Measurements from ENCODE around the gene TSPAN18.

TSPAN18 gene

DNA sequence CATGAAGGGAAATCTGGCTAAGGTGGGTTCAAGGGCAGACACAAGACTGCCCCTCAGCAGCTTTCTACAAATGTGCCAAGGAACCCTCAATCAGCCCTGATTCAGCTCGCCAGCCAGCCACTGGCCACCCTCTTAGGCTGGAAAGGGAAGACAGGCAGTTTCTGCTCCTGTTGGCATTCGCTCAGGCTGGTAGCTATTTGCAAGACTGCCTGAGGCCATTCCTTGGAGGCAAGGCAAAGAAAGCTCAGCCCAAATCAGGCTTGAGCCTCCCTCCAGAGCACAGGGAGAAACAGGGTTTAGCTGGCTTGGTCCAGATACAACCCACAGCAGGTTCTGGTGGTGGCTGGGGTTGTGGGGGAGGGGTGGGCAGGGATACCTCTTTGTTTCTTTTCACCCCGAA, 204.7 kb downstream of the TSPAN18 start:
- no peak for DNase-seq

DNA sequence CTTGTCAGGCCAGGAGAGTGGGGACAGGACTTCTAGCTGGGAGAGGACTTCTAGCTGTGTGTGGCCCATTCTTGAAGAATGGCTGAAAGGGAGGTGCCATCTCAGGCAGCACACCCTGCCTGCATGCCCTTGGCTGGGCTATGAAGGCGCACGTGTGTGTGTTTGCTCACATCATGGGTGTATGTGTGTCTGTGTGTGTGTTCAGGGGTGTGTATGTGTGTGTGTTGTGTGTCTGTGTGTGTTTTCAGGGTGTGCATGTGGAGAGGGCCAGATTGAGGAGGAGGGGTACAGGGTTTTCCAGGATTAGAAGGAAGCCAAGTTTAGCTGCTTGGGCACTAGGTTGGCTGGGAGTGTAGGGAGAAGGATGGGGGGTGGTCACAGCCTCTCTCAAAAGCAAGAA, 207.3 kb downstream of the TSPAN18 start:
- no peak for DNase-seq

DNA sequence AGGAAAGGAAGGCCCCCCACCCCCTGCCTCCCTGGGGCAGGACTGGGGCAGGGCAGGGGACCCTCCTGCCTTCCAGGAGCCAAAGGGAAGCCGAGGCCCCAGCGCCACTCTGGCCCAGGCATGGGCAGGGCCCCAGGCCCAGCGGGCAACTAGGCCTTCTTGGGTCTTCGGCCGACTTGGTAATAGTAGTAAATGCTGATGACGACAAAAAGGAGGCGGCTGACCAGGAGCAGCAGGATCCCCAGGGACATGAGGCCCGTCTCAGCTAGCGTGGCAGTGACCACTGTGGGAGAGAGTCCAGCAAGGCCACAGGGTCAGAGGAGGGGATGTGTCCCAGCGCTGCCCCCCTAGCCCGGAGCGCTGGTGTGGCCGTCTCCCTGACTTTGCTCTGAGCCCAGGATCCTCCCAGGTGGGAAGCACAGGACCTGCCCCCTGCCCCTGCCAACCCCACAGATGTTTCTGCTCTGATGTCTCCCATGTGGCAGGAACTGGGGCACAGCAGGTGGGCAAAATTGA, 208.0 kb downstream of the TSPAN18 start:
- no peak for DNase-seq

DNA sequence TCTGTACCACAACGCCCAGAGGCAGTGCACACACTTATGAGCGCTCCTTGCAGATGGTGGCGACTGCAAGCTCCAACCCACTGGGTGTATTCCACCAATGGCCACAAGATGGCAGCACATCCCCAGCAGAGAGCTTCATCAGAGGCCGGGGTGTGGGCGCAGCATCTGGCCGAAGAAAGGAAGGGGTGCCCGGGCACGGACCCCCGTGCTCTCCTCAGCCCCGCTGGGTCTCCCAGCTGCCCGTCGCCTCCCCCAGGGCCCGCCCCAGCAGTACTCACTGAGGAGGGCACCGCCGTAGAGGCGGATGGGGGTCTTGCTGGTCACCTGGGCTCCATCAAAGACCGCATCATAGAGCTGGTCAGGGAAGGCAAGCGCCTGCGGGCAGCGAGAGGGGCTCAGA, 209.8 kb downstream of the TSPAN18 start:
- DNase-seq: peak; percentile 59

DNA sequence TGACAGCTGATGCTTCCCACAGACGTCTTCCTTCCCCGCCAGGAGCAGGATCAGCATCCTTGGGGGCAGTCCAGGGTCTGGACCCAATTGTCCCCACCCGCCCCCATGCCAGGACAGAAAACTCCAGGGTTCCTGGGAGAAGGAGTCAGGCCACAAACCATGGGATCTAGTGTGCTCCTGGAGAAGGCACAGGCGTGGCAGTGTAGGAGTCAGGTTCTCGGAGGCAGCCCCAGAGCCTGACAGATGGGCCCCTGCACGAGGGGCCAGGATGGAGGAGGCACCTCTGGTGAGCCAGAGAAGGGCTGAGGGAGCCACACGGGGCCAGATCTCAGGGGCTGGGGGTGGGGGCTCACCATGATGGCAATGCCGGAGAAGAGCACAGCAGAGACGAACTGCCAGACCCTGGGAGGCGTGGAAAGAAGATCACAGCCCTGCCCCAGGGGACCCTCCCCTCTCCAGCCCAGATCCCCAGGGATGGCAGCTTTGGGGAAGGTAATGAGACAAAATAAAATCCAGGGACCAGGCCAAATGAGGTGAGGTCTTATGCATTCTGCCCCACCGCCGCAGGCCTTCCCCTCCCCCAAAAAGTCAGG, 210.3 kb downstream of the TSPAN18 start:
- no peak for DNase-seq

DNA sequence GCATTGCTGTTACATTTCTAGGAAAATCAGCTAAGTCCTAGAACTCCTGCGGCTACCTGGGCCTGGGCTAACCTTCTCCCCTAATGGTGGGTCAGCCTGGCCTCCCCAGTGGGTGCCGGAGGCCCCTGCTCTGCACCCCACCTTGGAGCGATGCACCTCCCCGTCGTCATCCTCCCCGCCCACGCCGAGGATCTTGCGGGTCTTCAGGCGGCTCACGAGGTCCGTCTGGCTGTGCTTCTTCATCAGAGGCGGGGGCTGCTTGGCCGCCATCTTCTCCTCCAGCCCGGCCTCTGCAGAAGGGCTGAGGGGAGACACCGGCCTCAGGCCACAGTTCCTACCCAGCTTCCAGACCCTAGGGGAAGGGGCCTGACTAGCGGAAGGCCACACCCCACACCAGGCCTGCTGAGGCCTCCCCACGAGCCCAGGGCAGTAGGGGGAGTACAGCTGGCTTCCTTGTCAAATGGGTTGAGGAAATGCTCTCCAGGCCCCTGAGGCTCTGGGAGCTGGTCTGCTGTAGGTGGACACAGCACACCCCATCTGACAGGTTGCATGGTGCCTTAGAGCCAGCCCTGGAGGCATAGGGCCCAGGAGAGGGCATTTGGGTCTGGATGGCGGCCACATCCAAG, 211.4 kb downstream of the TSPAN18 start:
- no peak for DNase-seq

DNA sequence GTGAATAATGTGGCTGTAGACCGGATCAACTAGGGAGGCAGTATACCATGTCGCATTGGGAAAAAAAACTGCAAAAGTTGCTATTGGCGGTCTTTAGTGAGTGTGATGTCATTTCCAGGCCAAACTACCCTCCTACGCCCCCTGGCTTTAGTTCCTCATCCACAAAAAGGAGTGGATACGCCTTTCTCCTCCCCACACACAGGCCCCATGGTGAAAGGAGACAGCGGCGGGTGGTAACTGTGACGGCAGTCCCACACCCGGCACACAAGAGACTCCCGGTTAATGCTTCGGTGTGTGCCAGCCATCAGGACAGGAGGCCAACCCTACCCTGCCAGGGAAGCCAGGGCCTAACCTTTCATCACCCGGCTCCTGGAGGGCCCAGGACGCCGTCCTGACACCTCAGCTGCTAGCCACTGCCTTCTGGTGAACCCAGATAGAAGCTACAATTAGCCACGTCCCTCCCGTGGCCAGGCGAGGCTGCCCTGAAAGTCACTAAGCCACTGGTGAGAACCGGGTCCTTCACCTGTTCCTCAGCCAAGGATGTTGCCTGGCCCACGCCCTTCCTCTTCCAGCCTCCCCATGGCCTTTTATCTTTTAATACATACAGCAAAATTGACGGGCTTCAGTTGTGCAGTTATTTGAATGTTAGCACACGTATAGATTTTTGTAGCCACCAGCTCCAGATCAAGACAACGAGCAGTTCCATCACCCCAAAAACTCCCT, 213.1 kb downstream of the TSPAN18 start:
- no peak for DNase-seq

DNA sequence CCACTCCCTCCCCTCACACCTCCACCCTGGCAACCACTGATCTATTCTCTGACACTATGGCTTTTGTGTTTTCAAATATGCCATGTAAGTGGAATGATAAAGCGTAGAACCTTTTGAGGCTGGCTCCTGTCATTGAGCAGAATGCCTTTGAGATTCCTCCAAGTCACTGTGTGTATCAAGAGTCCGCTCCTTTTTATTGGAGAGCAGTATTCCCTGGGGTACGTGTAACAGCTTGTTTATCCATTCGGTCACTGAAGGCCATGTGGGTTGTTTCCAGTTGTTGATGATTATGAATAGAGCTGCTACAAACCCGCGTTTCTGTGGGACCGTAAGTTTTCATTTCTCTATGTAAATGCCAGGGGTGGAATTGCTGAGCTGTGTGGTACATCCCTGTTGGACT, 213.6 kb downstream of the TSPAN18 start:
- no peak for DNase-seq

DNA sequence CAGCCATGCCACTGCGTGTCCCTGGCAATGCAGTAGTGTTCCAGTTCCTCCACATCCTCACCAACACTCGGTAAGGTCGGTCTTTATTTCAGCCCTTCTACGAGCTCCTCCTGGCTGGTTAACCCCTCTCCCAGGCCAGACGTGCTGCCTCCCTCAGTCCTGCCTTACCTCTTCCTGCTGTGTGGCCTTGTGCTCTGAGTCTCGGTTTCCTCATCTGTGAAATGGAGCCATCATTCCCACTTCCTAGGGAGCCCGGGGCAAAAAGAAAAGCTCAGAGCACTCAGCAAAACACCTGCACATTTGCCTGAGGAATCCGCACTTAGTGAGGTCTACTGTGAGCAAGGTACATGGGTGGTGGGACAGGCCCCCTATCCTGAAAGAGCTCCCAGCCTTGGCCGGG, 214.1 kb downstream of the TSPAN18 start:
- no peak for DNase-seq

DNA sequence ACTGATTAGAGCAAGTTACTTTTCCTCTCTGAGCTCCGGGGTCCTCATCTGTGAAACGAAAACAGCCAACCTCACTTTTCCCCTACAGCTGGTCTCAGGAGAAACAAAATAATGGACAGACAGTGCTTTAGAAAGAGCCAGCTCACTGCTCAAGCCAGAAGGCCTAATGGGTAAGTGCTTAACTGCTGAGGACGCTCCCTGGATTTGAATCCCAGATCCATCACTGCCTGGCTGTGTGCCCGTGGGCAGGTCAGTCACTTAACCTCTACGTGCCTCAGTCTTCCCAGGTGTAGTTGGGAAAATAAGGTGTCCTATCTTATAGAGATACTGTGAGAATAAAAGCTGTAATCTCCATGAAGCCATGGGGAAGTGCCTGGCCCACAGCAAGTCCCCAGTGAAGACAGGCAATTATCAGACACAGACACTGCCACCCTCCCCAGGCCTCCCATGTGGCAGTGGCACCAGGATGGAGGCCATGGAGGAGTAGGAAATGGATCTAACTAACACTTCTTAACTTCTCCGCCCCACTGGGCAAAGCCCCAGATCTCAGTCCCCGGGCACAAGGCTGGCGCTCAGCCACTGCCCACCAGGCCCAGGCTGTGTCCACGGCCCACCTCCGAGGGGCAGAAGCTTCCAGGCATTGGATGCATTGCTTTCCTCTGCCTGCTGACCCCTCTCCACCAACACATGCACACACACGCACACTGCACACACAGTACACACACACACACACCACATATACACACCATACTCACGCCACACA, 214.7 kb downstream of the TSPAN18 start:
- no peak for DNase-seq

DNA sequence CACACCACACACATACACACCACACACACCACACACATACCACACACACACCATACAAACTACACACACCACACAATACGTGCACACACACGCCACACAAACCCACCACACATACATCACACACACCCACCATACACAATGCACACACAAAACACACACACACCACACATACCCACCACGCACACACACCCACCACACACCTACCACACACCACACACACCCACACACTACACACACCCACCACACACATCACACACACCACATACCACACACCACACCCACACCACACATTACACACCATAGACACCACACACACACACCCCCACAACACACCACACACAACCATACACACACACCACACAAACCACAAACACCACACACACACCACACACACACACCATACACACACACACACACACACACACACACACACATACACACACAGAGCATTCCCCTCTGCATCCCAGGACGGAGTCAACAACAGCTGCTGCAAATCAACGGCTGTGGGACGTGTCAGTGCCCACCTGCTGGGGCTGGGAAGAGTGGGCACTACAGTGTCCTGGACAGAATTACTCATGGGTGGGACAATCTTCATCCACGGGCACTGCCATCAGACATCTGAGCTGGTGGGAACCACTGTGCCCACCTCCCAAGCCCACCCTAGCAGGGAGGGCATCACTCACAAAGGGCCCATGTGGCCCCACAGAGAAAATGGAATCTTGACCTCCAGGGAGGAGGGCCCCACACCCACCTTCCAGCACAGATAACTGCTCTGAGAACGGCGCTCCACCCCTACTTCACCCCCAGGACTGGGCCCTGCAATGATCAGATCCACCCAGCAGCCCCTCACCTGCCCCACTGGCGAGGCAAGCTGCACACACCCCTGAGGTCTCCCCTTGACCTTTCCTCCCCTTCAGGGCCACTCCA, 215.5 kb downstream of the TSPAN18 start:
- DNase-seq: no peak

DNA sequence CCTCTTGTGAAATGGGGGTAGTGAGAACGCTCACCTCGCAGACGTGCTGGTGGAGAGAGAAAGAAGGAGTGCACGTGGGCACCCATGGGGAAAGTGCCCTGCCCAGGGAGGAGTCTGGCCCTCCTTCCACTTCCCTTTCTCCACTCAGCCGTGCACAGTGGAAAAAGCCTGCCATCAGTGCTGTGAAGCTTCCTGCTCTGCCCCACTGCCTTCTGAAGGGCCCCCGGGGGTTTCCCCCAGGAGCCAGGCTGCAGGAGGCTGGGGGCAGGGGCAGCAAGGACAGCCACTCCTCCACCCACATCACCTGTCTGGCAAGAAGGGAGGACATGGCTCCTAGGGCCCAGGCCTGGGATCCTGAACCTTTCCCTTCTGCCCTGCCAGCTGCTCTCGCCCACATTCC, 216.4 kb downstream of the TSPAN18 start:
- peak; percentile 26 for DNase-seq

DNA sequence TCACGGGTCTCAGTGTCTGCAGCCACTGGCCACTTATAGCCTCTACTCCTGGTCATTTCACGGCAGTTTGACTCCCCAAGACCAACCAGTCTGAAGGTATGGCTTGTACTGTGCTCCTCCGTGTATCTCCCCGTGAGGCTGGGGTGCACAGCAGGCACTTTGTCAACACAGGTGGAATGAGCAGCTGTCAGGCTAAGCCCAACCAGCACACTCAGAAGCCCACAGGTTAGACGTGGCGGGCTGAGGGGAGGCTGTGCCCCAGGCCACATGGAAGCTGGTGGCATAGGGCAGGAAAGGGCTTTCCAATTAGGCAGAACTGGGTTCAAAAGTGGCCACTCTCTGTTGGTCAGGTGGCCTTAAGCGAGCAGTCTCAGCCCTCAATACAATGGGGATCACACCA, 216.9 kb downstream of the TSPAN18 start:
- no peak for DNase-seq

DNA sequence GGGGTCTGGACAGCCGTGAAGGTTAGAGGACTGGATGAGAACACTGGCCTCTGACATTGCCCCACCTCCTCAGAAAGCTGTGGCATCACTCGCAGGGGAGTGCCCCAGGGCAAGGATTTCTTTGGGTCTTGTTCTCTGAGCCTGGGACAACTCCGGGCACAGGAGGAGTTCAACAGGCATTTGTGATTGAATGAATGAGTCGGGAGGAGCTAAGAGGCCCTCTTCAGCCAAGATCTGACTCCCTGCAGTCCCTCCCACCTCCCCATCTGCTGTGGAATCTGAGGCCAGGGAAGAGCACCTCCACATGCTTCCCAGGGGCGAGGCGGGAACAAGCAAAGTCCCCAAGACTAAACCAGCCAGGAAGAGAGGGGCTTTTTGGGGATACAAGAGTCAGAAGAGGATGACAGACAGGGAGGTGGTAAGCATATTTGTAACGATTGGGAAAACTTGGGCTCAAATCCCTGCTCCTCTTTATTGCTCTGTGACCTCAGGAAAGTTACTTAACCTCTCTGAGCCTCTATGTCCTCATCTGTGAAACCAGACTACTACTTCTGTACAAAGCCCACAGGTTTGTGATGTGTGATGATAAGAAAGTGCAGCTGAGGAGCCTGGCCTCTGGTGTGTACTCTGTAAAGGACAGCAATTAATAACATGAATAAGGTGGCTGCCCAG, 217.6 kb downstream of the TSPAN18 start:
- DNase-seq: no peak

DNA sequence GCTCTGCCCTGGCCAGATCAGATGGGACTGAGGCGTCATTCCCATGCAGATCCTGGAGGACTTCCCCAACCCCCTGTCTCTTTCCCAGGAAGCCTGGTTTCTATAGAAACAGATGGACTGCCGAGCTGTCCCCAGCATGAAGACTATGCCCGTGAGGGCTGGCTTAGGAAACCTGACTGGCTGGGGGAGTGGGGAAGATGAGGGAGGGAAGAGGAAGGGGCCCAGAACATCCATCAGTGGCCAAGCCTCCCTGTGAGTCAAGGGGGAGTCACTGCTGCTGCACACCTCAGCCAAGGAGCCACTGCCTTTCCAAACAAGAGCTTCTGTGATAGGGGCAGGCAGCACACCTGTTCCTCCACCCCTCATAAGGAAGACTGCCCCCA, 218.1 kb downstream of the TSPAN18 start:
- DNase-seq: no peak

DNA sequence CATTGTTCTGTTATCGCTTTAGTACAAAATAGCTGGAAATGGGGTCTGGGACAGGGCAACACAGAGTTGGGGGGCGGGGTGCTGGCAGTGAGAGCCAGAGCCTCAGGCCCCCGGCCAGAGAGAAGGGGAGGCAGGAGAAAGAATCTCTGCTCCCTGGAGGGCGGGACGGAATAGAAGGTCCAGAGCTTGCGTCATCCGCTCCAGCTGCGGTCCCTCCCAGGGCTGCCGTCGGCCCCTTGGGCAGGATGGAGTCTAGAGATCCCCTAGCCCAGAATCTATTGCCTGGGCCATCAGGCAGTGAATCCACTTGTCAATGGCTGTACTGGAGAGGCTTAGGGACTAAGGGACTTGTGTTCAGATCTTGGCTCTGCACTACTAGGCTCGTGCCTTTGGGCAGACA, 218.9 kb downstream of the TSPAN18 start:
- DNase-seq: no peak

DNA sequence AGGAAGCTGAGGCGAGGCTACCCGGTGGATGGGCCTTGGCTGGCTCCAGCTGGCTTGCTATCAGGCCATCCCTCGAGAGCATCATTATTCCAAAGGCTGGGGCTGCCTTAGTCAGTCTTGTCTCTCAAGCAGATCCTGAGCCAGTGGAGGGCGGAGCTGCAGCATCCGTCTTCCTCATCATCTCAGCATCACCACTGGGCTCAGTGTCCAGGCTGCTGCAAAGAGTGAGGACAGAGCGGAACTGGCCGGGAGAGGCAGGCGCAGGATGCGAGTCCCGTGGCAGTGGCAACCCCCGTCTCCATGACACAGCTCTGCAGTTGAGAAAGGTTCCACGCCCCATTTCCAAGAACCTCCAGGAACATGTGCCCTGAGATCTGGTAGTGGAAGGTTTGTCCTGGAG, 219.5 kb downstream of the TSPAN18 start:
- no peak for DNase-seq

DNA sequence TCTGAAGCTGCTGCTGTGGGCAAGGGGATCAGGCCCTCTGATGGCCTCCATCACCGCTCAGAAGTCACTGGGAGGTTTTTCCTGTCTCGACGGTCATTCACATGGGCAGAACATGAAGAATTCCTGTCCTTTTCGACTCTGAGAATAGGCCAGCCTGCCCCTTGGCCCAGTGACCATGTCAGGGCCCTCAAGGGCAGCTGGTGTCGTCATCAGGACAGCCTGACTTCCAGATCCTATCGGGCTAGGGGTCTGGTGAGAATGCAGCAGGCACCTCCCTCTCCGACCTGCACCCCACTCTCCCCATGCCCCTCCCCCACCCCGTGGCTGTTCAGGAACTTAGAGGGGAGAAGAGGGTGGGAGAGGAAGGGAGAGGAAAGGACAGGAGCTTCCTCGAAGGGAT, 220.4 kb downstream of the TSPAN18 start:
- no peak for DNase-seq

DNA sequence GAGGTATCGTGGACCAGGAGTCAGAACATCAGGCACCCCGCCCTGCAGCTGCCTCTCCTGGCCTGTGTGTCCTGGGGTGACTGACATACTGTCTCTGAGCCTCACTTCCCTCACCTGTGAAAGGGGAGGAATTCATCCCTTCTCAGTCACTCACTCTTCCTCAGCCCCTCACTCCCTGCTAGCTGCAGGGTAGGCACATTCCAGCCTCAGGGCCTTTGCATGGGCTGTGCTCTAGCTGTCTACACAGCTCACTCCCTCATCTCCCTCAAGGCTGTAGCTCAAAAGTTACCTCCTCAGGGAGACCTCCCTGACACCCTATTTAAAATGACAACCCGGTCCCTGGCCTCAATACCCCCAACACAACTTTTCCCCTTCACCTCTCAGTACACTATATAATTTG, 221.4 kb downstream of the TSPAN18 start:
- no peak for DNase-seq

DNA sequence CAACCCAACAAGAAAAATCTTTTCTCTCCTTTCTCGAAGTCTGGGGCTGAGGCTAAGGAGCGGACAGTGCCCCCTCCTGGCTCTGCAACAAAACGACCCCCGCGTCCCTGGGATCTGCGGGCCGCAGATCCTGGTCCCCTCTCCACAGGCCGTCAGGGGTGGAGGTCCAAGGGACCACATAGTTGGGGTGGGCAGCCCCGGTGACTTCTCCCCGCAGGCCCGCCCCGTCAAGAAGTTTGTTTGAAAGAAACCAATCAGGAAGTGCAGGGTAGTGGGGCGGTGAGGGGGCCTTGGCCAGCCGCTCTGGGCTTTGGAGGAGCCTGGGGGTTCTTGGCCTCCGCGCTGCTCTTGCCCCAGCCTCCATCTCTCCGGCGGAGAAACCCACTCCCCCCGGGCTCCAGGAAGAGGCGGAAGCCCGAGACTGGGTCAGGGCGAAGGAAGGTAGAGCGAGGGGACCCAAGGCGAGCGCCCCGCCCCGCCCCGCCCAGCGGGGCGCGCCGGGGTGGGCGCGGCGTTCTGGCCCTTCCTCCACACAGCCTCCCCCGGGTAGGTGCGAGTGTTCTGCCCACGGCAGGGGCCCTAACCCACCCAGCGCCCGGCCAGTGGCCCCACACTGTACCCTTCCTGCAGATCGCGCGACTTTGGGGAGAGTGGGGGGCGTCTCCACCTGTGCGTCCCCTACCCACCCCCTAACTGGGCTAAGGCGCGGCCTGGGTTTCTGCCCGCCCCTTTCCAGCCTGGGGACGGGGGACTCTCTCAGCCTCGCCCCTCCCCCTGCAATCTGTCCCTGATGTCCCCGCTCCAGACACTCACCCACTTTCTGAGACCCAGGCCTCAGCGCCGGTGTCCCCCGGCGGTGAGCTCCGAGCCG, 222.6 kb downstream of the TSPAN18 start:
- DNase-seq: no peak

Measured in NK-92 treated with Interleukin-12 subunit alpha and Interleukin-12 subunit beta, amount 100 ng/mL, for 24 hours (cell line).